SJCRH30 (cell line): ENCODE data around the gene MAP2K2. TPM values are rescaled to one million over a fixed set of nuclear protein-coding genes. Genes with fewer than 3 reads are reported as not detected.
A peak's percentile ranks its signal among the peaks of the same experiment; 100 is the strongest.

Experiments used
- DNase-seq, 2 experiments: peaks; one replicate each; pipeline ENCODE4 v3.0.0-alpha.2; 2015 to 2020
- H3K27ac ChIP-seq: fragments of 250-450 bp; sonication (Bioruptor Pico); 2 replicates; pipeline ENCODE4 v1.5.1; 2020; ENCODE audit warnings: mild to moderate bottlenecking, moderate library complexity
- H3K27me3 ChIP-seq: fragments of 250-450 bp; sonication (Bioruptor Pico); 2 replicates; pipeline ENCODE4 v1.5.1; 2020; ENCODE audit warnings: mild to moderate bottlenecking, moderate library complexity
- H3K36me3 ChIP-seq: fragments of 250-450 bp; sonication (Bioruptor Pico); 2 replicates; pipeline ENCODE4 v1.5.1; 2020; ENCODE audit warnings: mild to moderate bottlenecking, moderate library complexity
- H3K4me1 ChIP-seq: fragments of 250-450 bp; sonication (Bioruptor Pico); 2 replicates; pipeline ENCODE4 v1.5.1; 2020; ENCODE audit warnings: mild to moderate bottlenecking, moderate library complexity
- H3K4me3 ChIP-seq: fragments of 250-450 bp; sonication (Bioruptor Pico); 2 replicates; pipeline ENCODE4 v1.5.1; 2020; ENCODE audit warnings: mild to moderate bottlenecking, moderate library complexity
- H3K9me3 ChIP-seq: fragments of 250-450 bp; sonication (Bioruptor Pico); replicated peaks from 2 replicates; pipeline ENCODE4 v1.5.1; 2020; ENCODE audit warnings: mild to moderate bottlenecking, moderate library complexity
- total RNA-seq: library from RNA; depleted of rRNA; stranded (reverse); fragments of >200 nt; shearing (Covaris generic); gene quantifications from 2 replicates; pipeline ENCODE4 v1.2.3, GENCODE V29; 2014

MAP2K2 gene
- total RNA-seq, 1 experiment from 2014 or later, result 118 TPM

GRCh38 chr19:4066176-4066606 lies 57.7 kb downstream of the MAP2K2 start:
- Histone ChIP-seq H3K27me3 (peaks cover 8% of the 10 kb centered on the region; the same call in 1 of the 2 replicates), H3K4me1 (peaks cover 4% of the 10 kb centered on the region; the same call in 1 of the 2 replicates), H3K27ac (peak overlapping the region; percentile 40; the same call in 1 of the 2 replicates), H3K4me3 (peak overlapping the region; percentile 88), H3K9me3 (no peaks in the 10 kb centered on the region), H3K36me3 (peaks cover 2% of the 10 kb centered on the region; the same call in 1 of the 2 replicates)
- no peak for DNase-seq

GRCh38 chr19:4065430-4066175 lies 58.3 kb downstream of the MAP2K2 start:
- Histone ChIP-seq H3K27me3 (peaks cover 8% of the 10 kb centered on the region; the same call in 1 of the 2 replicates), H3K4me3 (peak overlapping the region; percentile 91), H3K9me3 (no peaks in the 10 kb centered on the region), H3K4me1 (peaks cover 4% of the 10 kb centered on the region; the same call in 1 of the 2 replicates), H3K36me3 (peaks cover 2% of the 10 kb centered on the region; the same call in 1 of the 2 replicates), H3K27ac (no peak overlapping the region)
- peak; percentile 95 to 96 for DNase-seq

- no peak for DNase-seq
- H3K27ac ChIP-seq, result peak overlapping the region; percentile 73
- peak overlapping the region; percentile 91 for H3K4me3 ChIP-seq
- peaks cover 4% of the 10 kb centered on the region; the same call in 1 of the 2 replicates for H3K4me1 ChIP-seq
- H3K36me3 ChIP-seq, result peaks cover 2% of the 10 kb centered on the region; the same call in 1 of the 2 replicates
- H3K9me3 ChIP-seq, result no peaks in the 10 kb centered on the region
- peaks cover 8% of the 10 kb centered on the region; the same call in 1 of the 2 replicates for H3K27me3 ChIP-seq
Observed at GRCh38 chr19:4064496-4065260, 59.2 kb downstream of the MAP2K2 start.

- Histone ChIP-seq H3K4me3 (peak overlapping the region; percentile 91), H3K4me1 (peaks cover 4% of the 10 kb centered on the region; the same call in 1 of the 2 replicates), H3K27me3 (peaks cover 7% of the 10 kb centered on the region; the same call in 1 of the 2 replicates), H3K36me3 (peaks cover 2% of the 10 kb centered on the region; the same call in 1 of the 2 replicates), H3K9me3 (no peaks in the 10 kb centered on the region), H3K27ac (peak overlapping the region; percentile 73)
- DNase-seq, result no peak
Observed at GRCh38 chr19:4064149-4064495, 59.8 kb downstream of the MAP2K2 start.

DNA sequence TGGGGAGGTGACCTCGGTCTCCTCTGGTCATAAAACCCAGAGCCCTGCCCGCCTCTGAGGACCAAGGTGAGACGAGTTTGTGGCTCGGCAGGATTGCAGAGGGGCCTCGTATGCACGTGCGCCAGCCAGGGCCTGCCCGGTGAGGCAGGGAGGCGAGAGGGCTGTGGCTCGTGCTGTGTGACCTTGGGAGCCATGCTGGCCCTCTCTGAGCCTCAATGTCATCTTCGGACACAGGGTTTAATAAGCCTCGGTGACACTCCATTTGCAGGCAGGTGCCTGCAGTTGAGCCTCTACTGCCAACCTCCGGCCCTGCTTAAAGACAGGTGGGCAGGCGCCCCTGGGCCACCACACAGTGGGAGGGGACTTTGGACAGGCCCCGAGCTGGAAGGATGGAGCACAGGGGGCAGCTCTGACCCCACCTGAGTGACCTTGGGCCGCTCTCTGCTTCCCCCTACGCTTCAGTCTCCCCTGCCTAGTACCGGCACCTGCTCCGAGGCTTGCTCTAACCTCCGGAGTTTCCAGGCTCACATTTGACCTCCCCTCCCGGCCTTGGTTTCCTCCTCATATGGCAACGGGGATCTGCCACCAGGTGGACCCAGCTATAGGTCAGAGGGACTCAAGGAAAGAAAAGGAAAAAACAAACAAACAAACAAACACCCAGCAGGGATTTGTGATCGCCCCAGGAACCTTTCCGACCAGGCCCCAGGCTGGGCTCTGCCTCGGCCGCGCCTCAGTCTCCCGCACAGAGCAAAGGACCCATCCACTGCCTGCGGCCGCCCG lies 60.4 kb downstream of the MAP2K2 start:
- H3K27ac ChIP-seq, result no peak overlapping the region
- no peak for DNase-seq
- peaks cover 4% of the 10 kb centered on the region; the same call in 1 of the 2 replicates for H3K27me3 ChIP-seq
- H3K36me3 ChIP-seq, result peaks cover 2% of the 10 kb centered on the region; the same call in 1 of the 2 replicates
- H3K4me1 ChIP-seq, result peaks cover 4% of the 10 kb centered on the region; the same call in 1 of the 2 replicates
- peak overlapping the region; percentile 91 for H3K4me3 ChIP-seq
- no peaks in the 10 kb centered on the region for H3K9me3 ChIP-seq

DNA sequence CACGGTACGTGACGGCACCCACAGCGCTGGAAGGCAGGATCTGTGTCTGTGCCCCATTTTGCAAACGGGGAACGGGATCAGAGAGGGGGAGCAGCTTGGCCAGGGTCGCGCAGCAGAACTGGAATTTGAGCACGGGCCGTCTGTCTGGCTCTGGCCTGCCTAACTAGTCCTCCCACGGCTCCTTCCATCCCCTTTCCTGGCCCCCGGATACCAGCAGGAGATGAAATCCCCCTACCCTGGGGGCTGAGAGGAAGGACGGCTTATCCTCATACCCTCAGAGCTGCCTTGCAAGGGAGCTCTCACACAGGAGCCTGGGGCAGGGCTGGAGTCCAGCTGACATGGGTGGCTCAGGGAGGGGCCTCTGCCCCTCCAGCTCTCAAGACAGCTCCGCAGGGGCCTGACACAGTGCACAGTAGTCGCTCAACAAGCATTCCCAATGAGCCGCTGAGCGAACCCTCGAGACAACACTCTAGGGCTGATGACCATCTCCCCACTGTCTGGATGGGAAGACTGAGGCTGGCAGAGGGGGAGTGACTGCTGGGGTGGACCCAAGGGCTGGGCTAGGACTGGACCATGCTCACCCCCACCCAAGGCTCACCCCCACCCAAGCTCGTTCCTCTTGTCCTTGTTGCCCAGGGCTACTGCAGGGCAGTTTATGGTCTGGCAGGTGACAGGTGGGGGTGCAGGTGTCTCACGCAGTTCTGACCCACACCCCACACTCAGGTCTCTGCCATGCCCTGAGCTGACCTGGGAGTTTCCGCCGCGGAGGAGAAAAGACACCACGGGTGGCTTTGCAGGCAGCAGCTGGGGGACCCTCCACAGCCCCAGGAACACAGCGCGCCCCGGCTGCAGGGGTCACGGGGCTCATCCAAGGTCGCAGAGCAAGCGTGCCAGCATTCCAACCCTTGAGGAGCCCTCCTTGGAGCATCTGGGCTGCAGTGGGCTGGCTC lies 61.2 kb downstream of the MAP2K2 start:
- no peak for DNase-seq
- no peak overlapping the region for H3K4me3 ChIP-seq
- H3K4me1 ChIP-seq, result no peaks in the 10 kb centered on the region
- peaks cover 2% of the 10 kb centered on the region; the same call in 1 of the 2 replicates for H3K36me3 ChIP-seq
- no peaks in the 10 kb centered on the region for H3K9me3 ChIP-seq
- H3K27me3 ChIP-seq, result no peaks in the 10 kb centered on the region
- H3K27ac ChIP-seq, result no peak overlapping the region

DNA sequence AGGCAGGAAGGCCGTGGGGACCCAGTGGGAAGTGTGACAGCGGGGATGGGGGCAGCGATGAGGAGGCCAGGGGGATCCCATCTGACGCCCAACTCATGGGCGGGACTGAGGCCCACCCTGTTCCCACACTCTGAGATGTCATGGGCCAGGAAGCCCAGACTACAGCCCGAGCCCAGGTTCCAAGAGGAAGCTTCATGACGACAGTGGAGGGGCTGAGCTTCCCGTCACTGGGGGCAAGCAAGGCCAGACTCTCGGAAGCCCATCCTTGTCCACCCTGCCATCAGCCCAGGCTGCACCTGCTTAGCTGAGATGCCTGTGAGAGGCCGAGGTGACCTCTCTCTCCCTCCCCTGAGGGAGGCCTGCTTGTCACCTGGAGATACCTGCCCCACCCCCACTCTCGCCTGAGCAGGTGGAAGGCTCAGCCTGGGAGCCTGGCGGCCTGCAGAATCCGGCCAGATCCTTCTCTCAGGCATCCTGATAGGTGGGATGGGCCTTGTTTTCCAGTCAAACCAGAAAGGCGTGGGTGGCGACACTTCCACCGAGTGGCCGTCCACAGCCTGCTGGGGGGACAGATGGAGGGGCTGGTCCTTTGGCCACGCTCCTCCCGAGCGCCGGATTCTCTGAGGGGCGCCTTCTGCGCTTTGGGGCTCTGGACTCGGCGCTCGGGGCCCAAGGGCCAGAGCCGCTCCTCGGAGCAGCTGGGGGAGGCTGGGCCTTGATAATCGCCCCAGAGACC lies 62.1 kb downstream of the MAP2K2 start:
- no peak for DNase-seq
- H3K27ac ChIP-seq, result no peak overlapping the region
- H3K9me3 ChIP-seq, result no peaks in the 10 kb centered on the region
- no peaks in the 10 kb centered on the region for H3K4me1 ChIP-seq
- H3K36me3 ChIP-seq, result peaks cover 2% of the 10 kb centered on the region; the same call in 1 of the 2 replicates
- no peak overlapping the region for H3K4me3 ChIP-seq
- no peaks in the 10 kb centered on the region for H3K27me3 ChIP-seq

DNA sequence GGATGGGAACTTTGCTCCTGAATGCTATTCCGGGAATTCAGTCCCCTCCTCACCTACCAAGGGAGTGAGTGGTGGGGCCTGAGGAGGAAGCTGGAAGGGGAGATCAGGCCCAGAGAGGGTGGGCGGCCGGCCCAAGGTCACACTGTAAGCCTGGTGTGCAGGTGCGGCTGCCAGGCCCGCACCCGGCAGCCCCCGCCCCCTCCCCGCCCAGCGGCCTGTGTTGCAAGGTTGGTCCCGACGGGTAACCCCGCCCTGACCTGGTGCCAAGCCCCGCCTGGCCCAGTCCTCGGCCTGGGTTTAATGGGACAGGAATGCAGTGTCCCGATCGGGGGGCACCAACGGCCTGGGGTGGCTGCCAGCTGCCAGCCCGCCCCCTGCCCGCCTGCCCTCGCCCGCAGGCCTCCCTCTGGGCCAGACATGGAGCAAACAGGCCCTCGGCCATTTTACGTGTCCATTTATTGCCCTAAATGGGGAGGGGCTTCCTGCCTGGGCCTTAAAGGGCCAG lies 62.7 kb downstream of the MAP2K2 start:
- H3K36me3 ChIP-seq, result peaks cover 2% of the 10 kb centered on the region; the same call in 1 of the 2 replicates
- no peaks in the 10 kb centered on the region for H3K27me3 ChIP-seq
- H3K4me3 ChIP-seq, result no peak overlapping the region
- no peak overlapping the region for H3K27ac ChIP-seq
- no peak for DNase-seq
- no peaks in the 10 kb centered on the region for H3K9me3 ChIP-seq
- H3K4me1 ChIP-seq, result no peaks in the 10 kb centered on the region

DNA sequence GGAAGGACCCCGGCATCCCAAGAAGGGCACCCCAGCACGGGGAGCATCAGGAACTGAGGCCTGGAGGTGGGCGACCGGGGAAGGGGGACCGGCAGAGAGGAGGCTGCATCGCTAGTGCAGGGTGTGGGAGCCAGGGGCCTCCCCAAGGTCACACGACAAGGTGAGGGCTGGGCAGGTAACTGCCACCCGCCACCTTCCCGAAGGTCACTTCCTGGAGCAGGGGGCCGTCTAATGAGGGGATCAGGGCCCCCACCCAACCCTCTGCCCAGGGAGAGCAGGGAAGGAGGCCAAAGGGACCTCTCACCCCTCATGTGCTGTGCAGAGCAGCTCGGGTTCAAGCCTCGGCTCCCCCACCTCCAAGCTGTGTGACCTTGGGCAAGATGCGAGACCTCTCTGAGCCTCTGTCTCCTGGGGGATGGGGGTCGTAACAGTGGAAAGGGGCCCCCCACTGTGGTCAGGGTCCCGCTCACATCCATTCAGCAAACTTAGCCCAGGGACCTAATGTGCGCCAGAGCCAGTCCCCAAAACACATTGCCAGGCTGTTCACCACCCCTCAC lies 63.2 kb downstream of the MAP2K2 start:
- no peaks in the 10 kb centered on the region for H3K9me3 ChIP-seq
- no peak overlapping the region for H3K4me3 ChIP-seq
- no peaks in the 10 kb centered on the region for H3K4me1 ChIP-seq
- H3K27ac ChIP-seq, result no peak overlapping the region
- H3K27me3 ChIP-seq, result no peaks in the 10 kb centered on the region
- H3K36me3 ChIP-seq, result peaks cover 2% of the 10 kb centered on the region; the same call in 1 of the 2 replicates
- no peak for DNase-seq

DNA sequence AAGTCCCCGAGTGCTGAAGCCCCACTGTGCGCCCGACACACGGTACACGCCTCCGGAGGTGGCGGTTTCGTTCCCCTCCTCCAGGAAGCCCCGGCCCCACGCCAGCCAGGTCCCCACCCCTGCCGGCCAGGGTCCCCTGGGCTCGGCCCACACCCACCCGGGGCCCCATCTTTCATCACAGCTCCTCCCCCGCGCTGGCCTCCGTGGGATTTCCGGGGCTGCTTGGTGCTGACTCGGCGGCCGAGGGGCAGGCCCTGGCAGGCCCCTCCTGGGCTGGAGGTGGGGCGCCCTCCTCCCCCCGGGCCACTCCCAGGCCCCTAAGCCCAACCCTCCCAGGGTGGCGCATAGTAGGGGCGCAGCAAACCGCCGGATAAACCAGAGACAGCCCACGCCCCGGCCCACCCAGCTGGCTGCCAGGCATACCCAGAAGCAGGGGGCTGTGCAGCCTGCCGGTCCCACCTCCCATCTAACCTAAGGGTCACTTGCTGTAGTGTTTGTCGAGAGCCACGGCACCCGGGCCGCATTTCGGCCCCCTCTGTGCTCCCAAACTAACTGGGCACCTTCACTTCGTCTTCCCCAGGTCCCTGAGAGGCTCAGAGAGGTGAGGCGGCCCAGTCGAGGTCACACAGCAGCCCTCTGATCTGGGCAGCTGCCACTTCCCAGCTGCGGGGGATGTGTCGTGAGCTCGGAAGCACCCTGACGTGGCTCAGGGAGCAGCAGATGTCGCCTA lies 63.9 kb downstream of the MAP2K2 start:
- H3K9me3 ChIP-seq, result no peaks in the 10 kb centered on the region
- H3K4me1 ChIP-seq, result no peaks in the 10 kb centered on the region
- peaks cover 6% of the 10 kb centered on the region; the same call in 1 of the 2 replicates for H3K36me3 ChIP-seq
- H3K4me3 ChIP-seq, result no peak overlapping the region
- no peak overlapping the region for H3K27ac ChIP-seq
- no peak for DNase-seq
- no peaks in the 10 kb centered on the region for H3K27me3 ChIP-seq

DNA sequence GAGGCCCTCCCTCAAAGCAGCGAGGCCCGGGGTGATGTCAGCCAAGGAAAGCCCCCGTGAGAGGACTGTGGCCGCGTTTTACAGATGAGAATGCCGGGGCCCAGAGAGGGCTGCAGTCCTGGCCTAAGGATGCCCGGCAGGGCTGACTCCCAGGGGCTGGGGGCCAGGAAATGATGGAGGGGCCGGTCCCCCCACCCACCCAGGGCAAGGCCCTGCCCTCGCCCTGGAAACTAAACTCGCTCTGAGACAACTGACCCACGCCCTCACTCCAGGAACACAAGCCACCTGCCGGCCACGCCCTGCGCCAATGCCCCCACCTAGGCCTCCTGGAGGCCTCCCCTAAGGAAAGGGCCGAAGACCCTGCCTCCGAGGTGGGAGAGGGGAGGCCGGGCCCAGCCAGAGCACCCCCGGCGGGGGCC lies 64.5 kb downstream of the MAP2K2 start:
- Histone ChIP-seq H3K4me1 (no peaks in the 10 kb centered on the region), H3K9me3 (no peaks in the 10 kb centered on the region), H3K4me3 (no peak overlapping the region), H3K36me3 (peaks cover 11% of the 10 kb centered on the region), H3K27ac (no peak overlapping the region), H3K27me3 (no peaks in the 10 kb centered on the region)
- no peak for DNase-seq
